ENCODE results near the gene UBE2Q1.
A peak's percentile ranks its signal among the peaks of the same experiment; 100 is the strongest.

UBE2Q1 gene

DNA sequence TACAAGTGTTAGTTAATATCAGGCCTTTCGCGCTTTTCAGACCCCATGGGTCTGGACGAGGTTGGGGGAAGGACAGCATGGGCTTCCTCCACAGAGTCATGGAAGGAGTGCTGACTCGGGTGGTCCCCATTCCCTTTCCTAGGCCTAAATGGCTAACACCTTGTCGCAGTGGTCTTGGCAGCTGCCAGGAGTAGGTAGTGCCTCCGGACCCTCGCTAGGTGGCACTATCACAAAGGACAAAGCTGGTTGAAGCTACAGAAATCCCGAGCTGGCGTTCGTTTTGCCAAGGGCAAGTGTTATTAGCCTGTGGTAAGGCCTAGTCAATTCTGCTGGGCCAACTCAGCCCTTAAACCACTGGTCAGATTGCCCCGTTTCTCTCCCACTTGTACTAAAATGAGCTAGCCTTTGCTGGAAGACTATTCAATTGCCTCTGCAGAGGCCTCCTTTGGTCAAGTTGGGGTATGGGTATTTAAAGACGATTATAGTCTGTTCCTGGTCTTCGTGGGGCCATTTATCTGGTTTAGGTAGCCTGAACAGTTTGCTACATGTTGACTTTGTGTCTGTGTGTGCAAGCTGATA, 1.1 kb upstream of the UBE2Q1 start:
- peak overlapping the region; percentile 83 for H3K27ac ChIP-seq (ENCODE audit: poor library complexity, severe bottlenecking)
- DNase-seq (ENCODE audit: low spot score) (peak; percentile 77), ATAC-seq (ENCODE audit: low read depth) (peak; percentile 58)
- peaks cover 8% of the 10 kb centered on the region for H3K4me1 ChIP-seq (ENCODE audit: insufficient read depth, poor library complexity, severe bottlenecking)
- no peaks in the 10 kb centered on the region for H3K27me3 ChIP-seq (ENCODE audit: insufficient read depth, poor library complexity, severe bottlenecking)
- peak overlapping the region; percentile 76 for H3K4me3 ChIP-seq (ENCODE audit: severe bottlenecking)
- H3K36me3 ChIP-seq (ENCODE audit: low read depth): peaks cover 17% of the 10 kb centered on the region
- TF ChIP-seq, protein P1, sequence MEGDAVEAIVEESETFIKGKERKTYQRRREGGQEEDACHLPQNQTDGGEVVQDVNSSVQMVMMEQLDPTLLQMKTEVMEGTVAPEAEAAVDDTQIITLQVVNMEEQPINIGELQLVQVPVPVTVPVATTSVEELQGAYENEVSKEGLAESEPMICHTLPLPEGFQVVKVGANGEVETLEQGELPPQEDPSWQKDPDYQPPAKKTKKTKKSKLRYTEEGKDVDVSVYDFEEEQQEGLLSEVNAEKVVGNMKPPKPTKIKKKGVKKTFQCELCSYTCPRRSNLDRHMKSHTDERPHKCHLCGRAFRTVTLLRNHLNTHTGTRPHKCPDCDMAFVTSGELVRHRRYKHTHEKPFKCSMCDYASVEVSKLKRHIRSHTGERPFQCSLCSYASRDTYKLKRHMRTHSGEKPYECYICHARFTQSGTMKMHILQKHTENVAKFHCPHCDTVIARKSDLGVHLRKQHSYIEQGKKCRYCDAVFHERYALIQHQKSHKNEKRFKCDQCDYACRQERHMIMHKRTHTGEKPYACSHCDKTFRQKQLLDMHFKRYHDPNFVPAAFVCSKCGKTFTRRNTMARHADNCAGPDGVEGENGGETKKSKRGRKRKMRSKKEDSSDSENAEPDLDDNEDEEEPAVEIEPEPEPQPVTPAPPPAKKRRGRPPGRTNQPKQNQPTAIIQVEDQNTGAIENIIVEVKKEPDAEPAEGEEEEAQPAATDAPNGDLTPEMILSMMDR (IDR thresholded peaks at IDR 0.05; ENCODE audit: poor library complexity, severe bottlenecking): peak; percentile 90
- no peaks in the 10 kb centered on the region for H3K9me3 ChIP-seq (ENCODE audit: severe bottlenecking)

DNA sequence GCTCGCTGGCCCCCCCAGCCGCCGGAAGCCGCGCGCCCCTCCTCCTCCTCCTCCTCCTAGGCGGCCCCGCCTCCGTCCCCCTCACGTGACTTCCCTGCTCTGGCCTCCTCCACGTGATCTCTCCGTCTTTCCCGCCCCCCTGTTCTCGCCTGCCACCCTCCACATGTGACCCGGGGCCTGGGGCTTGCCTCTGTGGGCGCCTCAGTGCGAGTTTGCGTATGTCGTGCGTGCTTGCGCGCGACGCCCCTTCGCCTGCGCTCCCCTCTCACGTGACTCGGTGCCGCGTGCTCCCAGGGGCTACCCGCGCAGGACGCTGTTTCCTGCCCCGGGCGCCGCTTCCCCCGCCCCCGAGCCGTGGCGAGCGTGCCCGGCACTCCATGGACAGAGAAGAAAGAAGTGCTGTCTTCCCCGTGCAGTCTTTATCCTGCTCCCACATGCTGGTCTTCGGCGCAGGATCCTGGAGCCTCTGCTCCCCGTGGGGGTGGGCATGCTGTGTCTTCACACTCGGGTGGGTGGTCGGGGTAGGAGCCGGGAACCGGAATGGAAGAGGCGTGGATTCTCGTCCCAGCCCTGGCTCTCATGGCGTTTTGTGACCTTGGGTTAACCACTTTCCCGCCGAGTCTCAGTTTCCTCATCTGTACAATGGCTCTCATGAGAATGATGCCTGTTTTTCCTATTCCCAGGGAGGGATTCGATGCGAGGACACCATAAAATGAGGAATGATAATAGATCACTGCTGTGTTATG, 431 bp upstream of the UBE2Q1 start:
- DNase-seq (ENCODE audit: low spot score): peak; percentile 98
- Histone ChIP-seq H3K27me3 (ENCODE audit: insufficient read depth, poor library complexity, severe bottlenecking) (no peaks in the 10 kb centered on the region), H3K27ac (ENCODE audit: poor library complexity, severe bottlenecking) (peak overlapping the region; percentile 83), H3K4me1 (ENCODE audit: insufficient read depth, poor library complexity, severe bottlenecking) (peaks cover 8% of the 10 kb centered on the region), H3K9me3 (ENCODE audit: severe bottlenecking) (no peaks in the 10 kb centered on the region), H3K36me3 (ENCODE audit: low read depth) (peaks cover 24% of the 10 kb centered on the region), H3K4me3 (ENCODE audit: severe bottlenecking) (peak overlapping the region; percentile 76)
- TF ChIP-seq, protein P1 (IDR thresholded peaks at IDR 0.05; ENCODE audit: poor library complexity, severe bottlenecking): no peak
- ATAC-seq (ENCODE audit: low read depth): peak; percentile 88

DNA sequence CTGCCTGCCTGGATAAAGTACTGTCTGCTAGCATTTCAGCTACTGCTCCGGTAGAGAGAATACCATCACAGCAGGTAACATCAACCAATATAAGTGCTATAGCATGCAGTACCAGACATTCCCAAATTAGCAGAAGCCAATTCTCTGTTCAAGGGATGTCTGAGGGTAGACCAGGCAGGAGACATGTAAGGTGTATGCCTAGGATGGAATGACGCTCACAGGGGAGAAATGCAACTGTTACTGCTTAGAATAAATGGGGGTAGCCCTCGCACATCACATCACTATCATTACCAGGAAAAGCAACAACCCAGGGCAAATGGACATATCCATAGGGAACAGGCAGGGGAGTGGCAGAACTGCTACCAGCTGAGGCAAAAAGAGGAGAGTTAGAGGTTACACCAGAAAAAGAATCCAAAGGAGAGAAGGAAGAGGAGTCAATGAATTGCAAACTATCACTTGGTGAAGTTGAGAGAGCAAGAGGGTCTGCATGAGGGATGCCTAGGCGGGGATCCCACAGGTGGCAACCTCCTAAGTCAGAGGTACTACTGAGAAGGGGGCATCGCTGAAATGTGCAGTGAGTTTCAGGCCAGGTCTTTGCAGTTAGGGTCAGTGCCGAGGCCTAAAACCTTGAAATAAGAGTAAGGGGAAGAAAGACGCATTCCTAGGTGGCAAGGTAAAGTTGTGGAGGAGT, 1.1 kb downstream of the UBE2Q1 start:
- TF ChIP-seq, protein P1 (IDR thresholded peaks at IDR 0.05; ENCODE audit: poor library complexity, severe bottlenecking): no peak
- no peaks in the 10 kb centered on the region for H3K9me3 ChIP-seq (ENCODE audit: severe bottlenecking)
- ATAC-seq (ENCODE audit: low read depth) (no peak), DNase-seq (ENCODE audit: low spot score) (no peak)
- H3K4me3 ChIP-seq (ENCODE audit: severe bottlenecking): peak overlapping the region; percentile 76
- no peaks in the 10 kb centered on the region for H3K27me3 ChIP-seq (ENCODE audit: insufficient read depth, poor library complexity, severe bottlenecking)
- H3K27ac ChIP-seq (ENCODE audit: poor library complexity, severe bottlenecking): peak overlapping the region; percentile 83
- H3K4me1 ChIP-seq (ENCODE audit: insufficient read depth, poor library complexity, severe bottlenecking): peaks cover 8% of the 10 kb centered on the region
- H3K36me3 ChIP-seq (ENCODE audit: low read depth): peaks cover 39% of the 10 kb centered on the region

DNA sequence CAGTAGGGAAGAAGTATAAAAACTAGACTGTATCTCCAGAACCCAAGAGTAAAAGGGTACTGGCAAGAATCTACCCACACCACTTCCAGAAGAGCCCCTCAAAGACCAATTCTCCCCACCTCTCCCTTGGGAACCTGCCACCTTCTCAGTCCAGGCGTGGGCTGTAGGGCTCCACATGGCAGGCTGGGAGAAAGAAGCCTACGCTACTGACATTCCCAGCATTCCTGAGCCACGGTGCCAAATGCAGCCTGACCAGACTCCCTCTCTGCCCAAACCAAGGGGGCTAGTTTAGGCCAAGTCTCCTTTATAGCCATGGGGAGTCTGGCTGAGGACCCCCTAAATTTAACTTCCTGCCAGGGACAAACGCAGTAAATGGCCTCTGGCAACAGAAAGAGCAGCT, 2.0 kb downstream of the UBE2Q1 start:
- ATAC-seq (ENCODE audit: low read depth) (no peak), DNase-seq (ENCODE audit: low spot score) (no peak)
- H3K9me3 ChIP-seq (ENCODE audit: severe bottlenecking): no peaks in the 10 kb centered on the region
- H3K27ac ChIP-seq (ENCODE audit: poor library complexity, severe bottlenecking): peak overlapping the region; percentile 83
- H3K27me3 ChIP-seq (ENCODE audit: insufficient read depth, poor library complexity, severe bottlenecking): no peaks in the 10 kb centered on the region
- TF ChIP-seq, protein P1 (IDR thresholded peaks at IDR 0.05; ENCODE audit: poor library complexity, severe bottlenecking): no peak
- peak overlapping the region; percentile 76 for H3K4me3 ChIP-seq (ENCODE audit: severe bottlenecking)
- peaks cover 8% of the 10 kb centered on the region for H3K4me1 ChIP-seq (ENCODE audit: insufficient read depth, poor library complexity, severe bottlenecking)
- H3K36me3 ChIP-seq (ENCODE audit: low read depth): peaks cover 49% of the 10 kb centered on the region

All from RWPE2 (cell line).